OCI-LY7 (cell line): ENCODE data around the gene TRIM8. TPM values are rescaled to one million over a fixed set of nuclear protein-coding genes. Genes with fewer than 3 reads are reported as not detected.
"Not testable (repeated sequence)": the region's sequence is repeated elsewhere in the genome, so short reads cannot be mapped to it uniquely, and the experiment has no call there.

Source experiments
- BruUV-seq: library from RNA; stranded (reverse); fragments of 400-500 nt; replicated peaks from 2 replicates; lab custom pipeline; 2021; lab: Mats Ljungman, UMichigan
- CTCF ChIA-PET: fragments of 300-600 bp; sonication (Branson Sonifier 250); formaldehyde crosslinking; loops from one replicate; lab custom pipeline; 2022; ENCODE audit warnings: antibody characterized with exemption; ENCODE audit not compliant: unreplicated experiment; lab: Charles Lee
- POLR2A ChIA-PET: fragments of 300-600 bp; sonication (Branson Sonifier 250); formaldehyde crosslinking; loops from one replicate; lab custom pipeline; 2022; ENCODE audit warnings: antibody characterized with exemption; lab: Charles Lee
- DNase-seq: peaks from one replicate; pipeline ENCODE4 v3.0.0-alpha.2; 2015; ENCODE audit warnings: low spot score
- H2AFZ ChIP-seq: fragments of 200-600 bp; sonication (generic), shearing (Covaris generic); 2 replicates; pipeline ENCODE4 v1.6.1; 2014; ENCODE audit warnings: mild to moderate bottlenecking, antibody characterized with exemption, low read length, moderate library complexity
- H3K27ac ChIP-seq: fragments of 200-600 bp; sonication (generic); 2 replicates; pipeline ENCODE4 v1.5.1; 2014; ENCODE audit warnings: mixed run types, low read depth, mild to moderate bottlenecking, moderate library complexity, low read length, inconsistent platforms; ENCODE audit not compliant: poor library complexity, severe bottlenecking
- H3K36me3 ChIP-seq: fragments of 200-600 bp; sonication (generic); 2 replicates; pipeline ENCODE4 v1.6.1; 2014; ENCODE audit warnings: mild to moderate bottlenecking, antibody characterized with exemption, low read length, moderate library complexity, mixed read lengths; ENCODE audit not compliant: insufficient read depth
- H3K4me1 ChIP-seq: fragments of 200-600 bp; sonication (generic); 2 replicates; pipeline ENCODE4 v1.5.1; 2014; ENCODE audit warnings: mild to moderate bottlenecking, low read length; ENCODE audit not compliant: insufficient read depth, poor library complexity, severe bottlenecking
- H3K4me2 ChIP-seq: fragments of 200-600 bp; sonication (generic); 2 replicates; pipeline ENCODE4 v1.6.1; 2014; ENCODE audit warnings: mild to moderate bottlenecking, low read length
- H3K4me3 ChIP-seq: fragments of 200-600 bp; sonication (generic); 2 replicates; pipeline ENCODE4 v1.5.1; 2014; ENCODE audit warnings: mild to moderate bottlenecking, low read depth, low read length; ENCODE audit not compliant: poor library complexity, severe bottlenecking
- H3K79me2 ChIP-seq: fragments of 200-600 bp; sonication (generic); 2 replicates; pipeline ENCODE4 v1.6.1; 2016; ENCODE audit warnings: low read depth, mild to moderate bottlenecking, low read length, moderate library complexity, mixed read lengths; ENCODE audit not compliant: insufficient read depth
- H3K9me2 ChIP-seq: fragments of 200-600 bp; sonication (generic); 2 replicates; pipeline ENCODE4 v1.6.1; 2016; ENCODE audit warnings: mild to moderate bottlenecking, low read length, mixed read lengths; ENCODE audit not compliant: insufficient read depth
- H3K9me3 ChIP-seq: fragments of 200-600 bp; sonication (generic); 2 replicates; pipeline ENCODE4 v1.6.1; 2014; ENCODE audit warnings: mild to moderate bottlenecking, mixed run types, low read length, mixed read lengths
- H4K20me1 ChIP-seq: fragments of 200-600 bp; sonication (generic); 2 replicates; pipeline ENCODE4 v1.6.1; 2014; ENCODE audit warnings: mild to moderate bottlenecking, antibody characterized with exemption, low read length, moderate library complexity, mixed read lengths; ENCODE audit not compliant: insufficient read depth
- EZH2phosphoT487 ChIP-seq: fragments of 200-600 bp; sonication (generic); IDR thresholded peaks from 2 replicates; pipeline ENCODE4 v1.6.1; 2018; ENCODE audit warnings: low read depth, borderline replicate concordance, mild to moderate bottlenecking, mixed run types, antibody characterized with exemption, low read length, moderate library complexity, mixed read lengths
- intact Hi-C: fragments of 100-400 bp; cut with micrococcal nuclease; formaldehyde crosslinking; loops from one replicate; pipeline ENCODE4 v1.10.0; 2022; ENCODE audit not compliant: unreplicated experiment
- total RNA-seq, 2 experiments: library from RNA; depleted of rRNA in 1 of 2; stranded (reverse); fragments of >200 nt in 1 of 2; shearing (Covaris generic) in 1 of 2; gene quantifications; 2 replicates each; pipeline ENCODE4 v1.2.3, GENCODE V29; 2014 to 2022
- TF ChIP-seq, protein P1 (sequence below): fragments of 200-600 bp; sonication (generic); conservative IDR thresholded peaks from 2 replicates; pipeline ENCODE4 v1.5.1; 2014; ENCODE audit warnings: mild to moderate bottlenecking, antibody characterized with exemption, low read length, moderate library complexity, mixed read lengths

TRIM8 gene
- total RNA-seq, 2 experiments from 2014 or later, result 54.2 to 92.1 TPM

DNA sequence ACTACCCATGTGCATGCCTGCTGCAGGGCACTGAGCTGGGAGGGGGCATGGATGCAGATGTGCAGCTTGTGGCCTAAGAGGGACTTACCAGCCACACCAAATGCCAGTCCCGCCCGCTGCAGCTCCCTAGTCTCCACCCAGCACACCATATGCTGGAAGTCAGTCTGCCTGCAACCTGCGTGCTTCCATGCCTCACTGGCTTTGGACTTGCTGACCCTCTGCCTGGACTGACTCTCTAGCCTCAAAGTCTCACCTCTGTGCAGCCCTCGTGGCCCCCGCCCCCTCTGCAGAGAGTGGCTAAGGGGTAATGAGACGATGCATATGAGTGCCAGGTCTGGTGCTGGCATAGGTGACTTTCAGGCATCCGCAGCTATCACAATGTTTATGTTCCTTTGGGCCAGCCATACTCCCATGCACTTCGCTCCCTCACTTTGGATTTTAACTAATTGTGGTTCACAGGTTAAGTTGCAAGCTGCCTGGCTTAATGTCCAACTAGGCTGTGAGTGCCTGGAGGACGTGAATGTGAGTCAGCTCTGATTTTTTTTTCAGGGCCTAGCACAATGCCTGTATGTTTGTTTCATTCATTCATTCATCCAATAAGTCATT is 21.7 kb downstream of the TRIM8 start:
- no TSS peak for BruUV-seq

DNA sequence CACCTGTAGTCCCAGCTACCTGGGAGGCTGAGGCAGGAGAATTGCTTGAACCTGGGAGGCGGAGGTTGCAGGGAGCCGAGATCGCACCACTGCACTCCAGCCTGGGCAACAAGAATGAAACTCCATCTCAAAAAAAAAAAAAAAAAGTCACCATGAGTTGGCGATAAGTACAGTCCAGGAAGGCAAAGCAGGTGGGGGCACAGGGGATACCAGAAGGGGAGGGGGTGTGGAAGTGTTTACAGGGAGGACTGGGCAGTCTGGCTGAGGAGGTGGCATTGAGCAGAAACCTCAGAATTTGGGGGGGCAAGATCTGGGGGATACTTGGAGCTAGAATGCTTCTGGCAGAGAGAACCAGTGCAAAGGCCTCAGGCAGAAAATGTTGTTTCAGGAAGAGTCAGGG is 23.1 kb downstream of the TRIM8 start:
- intact Hi-C loops, result not testable (repeated sequence)

More for the DNA sequence above, 21.7 kb downstream of the TRIM8 start:
- intact Hi-C loops, result no loop called here
- Histone ChIP-seq H4K20me1 (no peaks in the 10 kb centered on the region), H3K4me1 (peaks cover 15% of the 10 kb centered on the region), H2AFZ (no peak overlapping the region), H3K27ac (no peak overlapping the region), H3K4me2 (no peak overlapping the region), H3K79me2 (no peaks in the 10 kb centered on the region), H3K9me2 (no peaks in the 10 kb centered on the region), H3K4me3 (no peak overlapping the region), H3K9me3 (no peaks in the 10 kb centered on the region), H3K36me3 (no peaks in the 10 kb centered on the region)
- CTCF ChIA-PET, result no interaction called here
- POLR2A ChIA-PET, result interaction anchor here (0.5 to 1.1 kb wide), 4 partner anchors 15 to 668 kb away, joined by 3 to 6 read pairs (median 4); no protein-coding TSS in a partner anchor
- TF ChIP-seq, protein P1, sequence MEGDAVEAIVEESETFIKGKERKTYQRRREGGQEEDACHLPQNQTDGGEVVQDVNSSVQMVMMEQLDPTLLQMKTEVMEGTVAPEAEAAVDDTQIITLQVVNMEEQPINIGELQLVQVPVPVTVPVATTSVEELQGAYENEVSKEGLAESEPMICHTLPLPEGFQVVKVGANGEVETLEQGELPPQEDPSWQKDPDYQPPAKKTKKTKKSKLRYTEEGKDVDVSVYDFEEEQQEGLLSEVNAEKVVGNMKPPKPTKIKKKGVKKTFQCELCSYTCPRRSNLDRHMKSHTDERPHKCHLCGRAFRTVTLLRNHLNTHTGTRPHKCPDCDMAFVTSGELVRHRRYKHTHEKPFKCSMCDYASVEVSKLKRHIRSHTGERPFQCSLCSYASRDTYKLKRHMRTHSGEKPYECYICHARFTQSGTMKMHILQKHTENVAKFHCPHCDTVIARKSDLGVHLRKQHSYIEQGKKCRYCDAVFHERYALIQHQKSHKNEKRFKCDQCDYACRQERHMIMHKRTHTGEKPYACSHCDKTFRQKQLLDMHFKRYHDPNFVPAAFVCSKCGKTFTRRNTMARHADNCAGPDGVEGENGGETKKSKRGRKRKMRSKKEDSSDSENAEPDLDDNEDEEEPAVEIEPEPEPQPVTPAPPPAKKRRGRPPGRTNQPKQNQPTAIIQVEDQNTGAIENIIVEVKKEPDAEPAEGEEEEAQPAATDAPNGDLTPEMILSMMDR, result no peak
- no peak for TF ChIP-seq EZH2phosphoT487
- no peak for DNase-seq

DNA sequence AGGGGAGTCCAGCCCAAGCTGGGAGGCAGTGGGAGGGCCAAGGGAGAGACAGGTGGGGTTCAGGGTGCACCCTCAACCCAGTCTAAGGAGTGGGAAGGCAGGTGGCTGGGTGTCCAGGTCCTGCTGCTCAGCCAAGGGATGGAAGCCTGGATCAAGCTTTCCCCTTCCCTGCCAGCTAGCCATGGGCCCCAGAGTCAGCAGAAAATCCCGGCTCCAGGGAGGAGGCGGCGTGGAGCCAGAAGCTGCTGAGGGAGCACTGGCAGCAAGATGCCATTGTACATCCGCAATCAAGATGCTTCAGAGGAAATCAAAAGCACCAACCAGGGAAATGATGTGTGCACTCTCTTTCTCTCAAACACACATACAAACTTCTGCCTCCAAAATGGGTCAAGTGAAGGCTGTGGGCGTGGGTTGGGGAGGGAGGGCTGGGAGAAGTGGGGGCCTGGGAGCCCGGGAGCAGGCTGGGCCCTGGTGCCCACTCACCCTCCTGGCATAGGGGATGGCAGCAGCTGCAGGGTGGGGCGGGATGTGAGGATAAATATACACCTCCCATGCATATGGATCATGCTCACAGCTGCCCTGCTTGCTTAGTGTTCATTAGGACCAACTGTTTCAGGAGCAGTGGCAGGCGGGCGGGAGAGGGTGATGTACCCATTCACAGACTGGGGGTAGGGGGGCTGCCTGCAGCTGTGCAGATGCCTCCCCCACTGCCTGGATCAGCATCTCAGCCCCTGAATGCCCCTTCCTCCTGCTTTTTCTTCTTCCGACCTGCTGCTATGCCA is 24.2 kb downstream of the TRIM8 start:
- no peaks in the 10 kb centered on the region for H3K9me2 ChIP-seq

More for the DNA sequence above, 23.1 kb downstream of the TRIM8 start:
- DNase-seq, H3K9me3 ChIP-seq, CTCF ChIA-PET, H3K9me2 ChIP-seq, H3K4me1 ChIP-seq, H3K36me3 ChIP-seq, BruUV-seq, H3K4me3 ChIP-seq, H3K79me2 ChIP-seq, H3K4me2 ChIP-seq, H4K20me1 ChIP-seq, H2AFZ ChIP-seq, H3K27ac ChIP-seq: not testable (repeated sequence)
- POLR2A ChIA-PET, result interaction anchor here (0.6 to 0.7 kb wide), 2 partner anchors 26 to 42 kb away, joined by 3 read pairs; no protein-coding TSS in a partner anchor

More for the DNA sequence above, 24.2 kb downstream of the TRIM8 start:
- no peaks in the 10 kb centered on the region for H4K20me1 ChIP-seq
- POLR2A ChIA-PET, result interaction anchor here (0.6 kb wide), 1 partner anchor 127 kb away, joined by 4 read pairs; no protein-coding TSS in a partner anchor
- DNase-seq, result no peak
- no TSS peak for BruUV-seq
- TF ChIP-seq, protein P1, result no peak
- TF ChIP-seq EZH2phosphoT487, result no peak
- H3K4me2 ChIP-seq, result no peak overlapping the region
- H3K79me2 ChIP-seq, result no peaks in the 10 kb centered on the region
- no peak overlapping the region for H3K27ac ChIP-seq
- H2AFZ ChIP-seq, result no peak overlapping the region
- no peak overlapping the region for H3K4me3 ChIP-seq
- CTCF ChIA-PET, result no interaction called here
- no peaks in the 10 kb centered on the region for H3K4me1 ChIP-seq
- H3K36me3 ChIP-seq, result no peaks in the 10 kb centered on the region
- H3K9me3 ChIP-seq, result no peaks in the 10 kb centered on the region
- intact Hi-C loops, result no loop called here
